HG03378 (cell line): ENCODE data around the gene CARD16.
"Not testable (repeated sequence)": the region's sequence is repeated elsewhere in the genome, so short reads cannot be mapped to it uniquely, and the experiment has no call there.

Source experiments
- ATAC-seq: cut with Tn5 transposase; IDR thresholded peaks from one replicate; pipeline ENCODE4 v1.9.1; 2021; ENCODE audit warnings: mild to moderate bottlenecking, moderate library complexity; ENCODE audit not compliant: unreplicated experiment

CARD16 gene

GRCh38 chr11:105044557-105045524 lies at the start of gene CARD16:
TSS of gene CARD16 (minus strand) at chr11:105045335. CDS start at chr11:105045297, 38 bp downstream.
- peak; percentile 99 for ATAC-seq

GRCh38 chr11:105092256-105093239 lies 47.4 kb upstream of the CARD16 start:
- ATAC-seq = no peak

- ATAC-seq = no peak
Observed at GRCh38 chr11:105081412-105082150, 36.4 kb upstream of the CARD16 start.

- not testable (repeated sequence) for ATAC-seq
Observed at GRCh38 chr11:105080171-105080906, 35.2 kb upstream of the CARD16 start.

- no peak for ATAC-seq
Observed at GRCh38 chr11:105078283-105078682, 33.1 kb upstream of the CARD16 start.

GRCh38 chr11:105077141-105077790 lies 32.1 kb upstream of the CARD16 start:
- peak; percentile 83 for ATAC-seq

- no peak for ATAC-seq
Observed at GRCh38 chr11:105074166-105074530, 29.0 kb upstream of the CARD16 start.

GRCh38 chr11:105073456-105074165 lies 28.5 kb upstream of the CARD16 start:
- no peak for ATAC-seq

- not testable (repeated sequence) for ATAC-seq
Observed at GRCh38 chr11:105072080-105072479, 26.9 kb upstream of the CARD16 start.

- ATAC-seq = no peak
Observed at GRCh38 chr11:105071089-105071732, 26.1 kb upstream of the CARD16 start.

- ATAC-seq = no peak
Observed at GRCh38 chr11:105070306-105070705, 25.2 kb upstream of the CARD16 start.

- ATAC-seq = not testable (repeated sequence)
Observed at GRCh38 chr11:105069749-105070148, 24.6 kb upstream of the CARD16 start.

- not testable (repeated sequence) for ATAC-seq
Observed at GRCh38 chr11:105063245-105063941, 18.3 kb upstream of the CARD16 start.

GRCh38 chr11:105057432-105057831 lies 12.3 kb upstream of the CARD16 start:
- ATAC-seq = no peak

GRCh38 chr11:105056446-105056845 lies 11.3 kb upstream of the CARD16 start:
- ATAC-seq = no peak

GRCh38 chr11:105054723-105055493 lies 9.8 kb upstream of the CARD16 start:
- ATAC-seq = no peak

GRCh38 chr11:105052487-105052886 lies 7.4 kb upstream of the CARD16 start:
- no peak for ATAC-seq
